Measurements from ENCODE around the gene ATP1A2.

The ATP1A2 gene

DNA sequence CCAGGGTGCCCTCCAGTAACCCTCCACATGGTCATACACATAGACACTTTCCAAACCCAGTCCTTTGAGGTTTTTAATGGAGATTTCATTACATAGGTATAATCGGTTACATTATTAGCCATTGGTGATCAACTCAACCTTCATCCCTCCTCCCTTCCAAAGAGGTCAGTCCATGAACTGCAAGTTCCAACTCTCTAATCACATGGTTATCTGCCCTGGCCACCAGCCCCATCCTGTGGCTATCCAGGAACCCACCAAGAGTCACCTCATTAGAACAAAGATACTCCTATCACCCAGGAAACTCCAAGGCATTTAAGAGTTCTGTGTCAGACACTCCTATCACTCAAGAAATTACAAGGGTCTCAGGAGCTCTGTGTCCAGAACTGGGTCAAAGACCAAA is 48.1 kb downstream of the ATP1A2 start:
- no peak overlapping the region for H3K4me3 ChIP-seq (ENCODE audit: low read length)
- peak; percentile 12 for DNase-seq (ENCODE audit: low read depth)
- TF ChIP-seq, protein P1, sequence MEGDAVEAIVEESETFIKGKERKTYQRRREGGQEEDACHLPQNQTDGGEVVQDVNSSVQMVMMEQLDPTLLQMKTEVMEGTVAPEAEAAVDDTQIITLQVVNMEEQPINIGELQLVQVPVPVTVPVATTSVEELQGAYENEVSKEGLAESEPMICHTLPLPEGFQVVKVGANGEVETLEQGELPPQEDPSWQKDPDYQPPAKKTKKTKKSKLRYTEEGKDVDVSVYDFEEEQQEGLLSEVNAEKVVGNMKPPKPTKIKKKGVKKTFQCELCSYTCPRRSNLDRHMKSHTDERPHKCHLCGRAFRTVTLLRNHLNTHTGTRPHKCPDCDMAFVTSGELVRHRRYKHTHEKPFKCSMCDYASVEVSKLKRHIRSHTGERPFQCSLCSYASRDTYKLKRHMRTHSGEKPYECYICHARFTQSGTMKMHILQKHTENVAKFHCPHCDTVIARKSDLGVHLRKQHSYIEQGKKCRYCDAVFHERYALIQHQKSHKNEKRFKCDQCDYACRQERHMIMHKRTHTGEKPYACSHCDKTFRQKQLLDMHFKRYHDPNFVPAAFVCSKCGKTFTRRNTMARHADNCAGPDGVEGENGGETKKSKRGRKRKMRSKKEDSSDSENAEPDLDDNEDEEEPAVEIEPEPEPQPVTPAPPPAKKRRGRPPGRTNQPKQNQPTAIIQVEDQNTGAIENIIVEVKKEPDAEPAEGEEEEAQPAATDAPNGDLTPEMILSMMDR (IDR thresholded peaks at IDR 0.05; ENCODE audit: insufficient read depth, low read depth, low read length, missing control alignments): no peak

DNA sequence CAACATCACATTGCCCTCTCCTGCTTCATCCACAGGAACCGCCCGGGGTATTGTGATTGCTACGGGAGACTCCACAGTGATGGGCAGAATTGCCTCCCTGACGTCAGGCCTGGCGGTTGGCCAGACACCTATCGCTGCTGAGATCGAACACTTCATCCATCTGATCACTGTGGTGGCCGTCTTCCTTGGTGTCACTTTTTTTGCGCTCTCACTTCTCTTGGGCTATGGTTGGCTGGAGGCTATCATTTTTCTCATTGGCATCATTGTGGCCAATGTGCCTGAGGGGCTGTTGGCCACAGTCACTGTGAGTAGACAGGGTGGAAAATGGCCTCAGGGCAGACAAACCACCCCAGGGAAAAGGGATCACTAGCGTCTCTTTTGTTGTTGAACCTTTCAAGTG is 48.6 kb downstream of the ATP1A2 start:
- no peak for DNase-seq (ENCODE audit: low read depth)
- TF ChIP-seq, protein P1 (IDR thresholded peaks at IDR 0.05; ENCODE audit: insufficient read depth, low read depth, low read length, missing control alignments): no peak
- H3K4me3 ChIP-seq (ENCODE audit: low read length): no peak overlapping the region

DNA sequence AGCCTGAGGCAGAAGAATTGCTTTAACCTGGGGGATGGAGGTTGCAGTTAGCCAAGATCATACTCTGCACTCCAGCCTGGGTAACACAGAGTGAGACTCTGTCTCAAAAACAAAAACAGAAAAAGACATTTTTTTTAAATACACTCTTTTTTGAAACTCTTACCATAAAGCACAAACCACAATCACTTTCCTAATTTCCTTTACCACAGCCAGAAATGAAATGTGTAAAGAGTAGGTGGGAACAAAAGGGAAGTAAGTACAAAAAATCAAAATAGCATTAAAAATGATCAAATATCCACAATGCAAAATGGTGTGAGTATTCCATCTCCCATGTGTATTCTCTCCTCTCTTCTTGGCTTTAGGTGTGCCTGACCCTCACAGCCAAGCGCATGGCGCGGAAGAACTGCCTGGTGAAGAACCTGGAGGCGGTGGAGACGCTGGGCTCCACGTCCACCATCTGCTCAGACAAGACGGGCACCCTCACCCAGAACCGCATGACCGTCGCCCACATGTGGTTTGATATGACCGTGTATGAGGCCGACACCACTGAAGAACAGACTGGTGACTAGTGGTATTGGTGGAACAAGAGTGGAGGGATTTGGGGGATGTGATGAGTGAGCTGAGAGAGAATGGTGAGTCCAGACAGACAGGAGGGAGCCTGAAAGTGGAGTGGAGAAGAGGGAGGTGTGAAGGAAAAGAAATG is 50.8 kb downstream of the ATP1A2 start:
- no peak overlapping the region for H3K4me3 ChIP-seq (ENCODE audit: low read length)
- DNase-seq (ENCODE audit: low read depth): no peak
- TF ChIP-seq, protein P1 (IDR thresholded peaks at IDR 0.05; ENCODE audit: insufficient read depth, low read depth, low read length, missing control alignments): no peak

DNA sequence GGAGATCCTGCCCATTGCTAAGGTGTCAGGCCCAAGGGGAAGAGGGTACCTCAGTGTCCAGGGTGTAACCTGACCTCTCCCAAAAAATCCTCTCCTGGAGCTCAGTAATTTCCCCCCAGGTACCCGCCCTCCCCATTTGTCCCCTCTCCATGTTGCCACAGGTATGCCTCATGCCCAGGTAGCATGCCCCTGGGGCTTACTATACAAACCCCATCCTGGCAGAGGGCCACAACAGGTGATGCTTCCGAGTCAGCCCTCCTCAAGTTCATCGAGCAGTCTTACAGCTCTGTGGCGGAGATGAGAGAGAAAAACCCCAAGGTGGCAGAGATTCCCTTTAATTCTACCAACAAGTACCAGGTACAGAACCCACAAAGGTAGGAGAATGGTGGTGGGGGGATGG is 51.5 kb downstream of the ATP1A2 start:
- no peak overlapping the region for H3K4me3 ChIP-seq (ENCODE audit: low read length)
- TF ChIP-seq, protein P1 (IDR thresholded peaks at IDR 0.05; ENCODE audit: insufficient read depth, low read depth, low read length, missing control alignments): no peak
- DNase-seq (ENCODE audit: low read depth): peak; percentile 19

DNA sequence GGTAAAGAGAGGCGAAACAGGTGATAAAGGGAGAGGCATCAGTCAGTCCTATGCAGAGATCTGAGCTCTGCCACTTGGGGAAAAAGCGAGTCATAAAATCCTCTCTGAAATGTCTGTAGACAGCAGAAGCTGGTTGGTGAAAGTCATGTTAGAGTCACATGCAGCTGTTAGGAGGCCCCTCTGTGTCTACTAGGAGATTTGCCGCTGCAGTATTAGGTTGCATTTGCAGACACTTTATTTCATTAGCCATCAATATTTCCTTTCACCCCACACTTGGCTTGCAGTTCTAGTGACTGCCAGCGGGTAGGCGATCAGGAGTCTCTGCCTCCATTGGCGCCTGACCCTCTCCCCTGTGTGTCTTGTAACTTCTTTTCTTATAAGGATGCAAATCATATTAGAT is 52.0 kb downstream of the ATP1A2 start:
- TF ChIP-seq, protein P1 (IDR thresholded peaks at IDR 0.05; ENCODE audit: insufficient read depth, low read depth, low read length, missing control alignments): no peak
- DNase-seq (ENCODE audit: low read depth): no peak
- H3K4me3 ChIP-seq (ENCODE audit: low read length): no peak overlapping the region

DNA sequence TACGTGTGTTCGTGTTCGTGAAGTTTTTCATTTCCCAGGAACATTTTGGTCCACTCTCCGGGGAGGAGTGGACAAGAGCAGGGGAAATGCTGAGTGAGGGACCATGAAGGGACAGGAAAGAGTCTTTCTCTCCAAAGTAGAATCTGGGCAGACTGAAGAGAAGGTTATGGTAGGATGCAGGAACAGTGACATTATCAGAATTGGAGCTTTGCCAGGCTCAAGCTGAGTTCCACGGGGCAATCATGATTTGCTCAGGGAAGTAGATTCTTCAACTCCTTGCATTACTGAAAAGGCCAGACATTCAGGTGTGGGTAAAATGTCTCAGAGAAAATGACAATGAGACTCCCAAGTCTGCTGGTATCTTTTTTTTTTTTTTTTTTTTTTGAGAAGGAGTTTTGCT is 52.5 kb downstream of the ATP1A2 start:
- no peak for DNase-seq (ENCODE audit: low read depth)
- no peak overlapping the region for H3K4me3 ChIP-seq (ENCODE audit: low read length)
- TF ChIP-seq, protein P1 (IDR thresholded peaks at IDR 0.05; ENCODE audit: insufficient read depth, low read depth, low read length, missing control alignments): no peak
